GM10266 (cell line): ENCODE measurements around the gene PRG3.

ENCODE experiments used
- DNase-seq: peaks from one replicate; pipeline ENCODE4 v3.0.0; 2012; ENCODE audit errors: extremely low spot score
- TF ChIP-seq, protein P1 (sequence below): IDR thresholded peaks from 2 replicates; pipeline ENCODE4 v1.5.1; 2012; ENCODE audit warnings: mild to moderate bottlenecking, low read depth; ENCODE audit not compliant: control insufficient read depth, insufficient read depth; ENCODE audit errors: missing control alignments

PRG3 gene, protein sequence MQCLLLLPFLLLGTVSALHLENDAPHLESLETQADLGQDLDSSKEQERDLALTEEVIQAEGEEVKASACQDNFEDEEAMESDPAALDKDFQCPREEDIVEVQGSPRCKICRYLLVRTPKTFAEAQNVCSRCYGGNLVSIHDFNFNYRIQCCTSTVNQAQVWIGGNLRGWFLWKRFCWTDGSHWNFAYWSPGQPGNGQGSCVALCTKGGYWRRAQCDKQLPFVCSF

DNA sequence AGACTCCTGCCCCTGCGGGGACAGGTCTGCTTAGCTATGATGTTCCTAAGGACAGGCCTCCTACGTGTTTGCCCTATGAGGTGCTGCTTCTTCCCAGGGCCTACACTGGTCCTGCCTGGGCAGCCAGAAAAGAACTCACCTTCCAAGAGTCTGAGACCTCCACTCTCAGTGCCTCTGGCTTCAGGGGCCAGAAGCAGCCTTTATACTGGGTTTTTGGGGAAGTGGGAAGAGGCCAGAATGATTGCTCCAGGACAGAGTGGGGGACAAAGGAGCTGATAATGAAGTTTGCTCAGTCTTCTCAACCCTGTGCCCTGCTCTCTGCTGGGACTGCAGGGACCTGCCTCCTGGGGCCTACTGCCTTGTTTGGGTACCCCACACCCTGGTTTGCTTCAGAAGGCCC, at the start of gene PRG3:
Gene PRG3, minus strand, starts transcription at position 176 of the 400 bp plus-strand sequence. CDS start 442 bp downstream, outside the sequence.
- TF ChIP-seq, protein P1, sequence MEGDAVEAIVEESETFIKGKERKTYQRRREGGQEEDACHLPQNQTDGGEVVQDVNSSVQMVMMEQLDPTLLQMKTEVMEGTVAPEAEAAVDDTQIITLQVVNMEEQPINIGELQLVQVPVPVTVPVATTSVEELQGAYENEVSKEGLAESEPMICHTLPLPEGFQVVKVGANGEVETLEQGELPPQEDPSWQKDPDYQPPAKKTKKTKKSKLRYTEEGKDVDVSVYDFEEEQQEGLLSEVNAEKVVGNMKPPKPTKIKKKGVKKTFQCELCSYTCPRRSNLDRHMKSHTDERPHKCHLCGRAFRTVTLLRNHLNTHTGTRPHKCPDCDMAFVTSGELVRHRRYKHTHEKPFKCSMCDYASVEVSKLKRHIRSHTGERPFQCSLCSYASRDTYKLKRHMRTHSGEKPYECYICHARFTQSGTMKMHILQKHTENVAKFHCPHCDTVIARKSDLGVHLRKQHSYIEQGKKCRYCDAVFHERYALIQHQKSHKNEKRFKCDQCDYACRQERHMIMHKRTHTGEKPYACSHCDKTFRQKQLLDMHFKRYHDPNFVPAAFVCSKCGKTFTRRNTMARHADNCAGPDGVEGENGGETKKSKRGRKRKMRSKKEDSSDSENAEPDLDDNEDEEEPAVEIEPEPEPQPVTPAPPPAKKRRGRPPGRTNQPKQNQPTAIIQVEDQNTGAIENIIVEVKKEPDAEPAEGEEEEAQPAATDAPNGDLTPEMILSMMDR: no peak

DNA sequence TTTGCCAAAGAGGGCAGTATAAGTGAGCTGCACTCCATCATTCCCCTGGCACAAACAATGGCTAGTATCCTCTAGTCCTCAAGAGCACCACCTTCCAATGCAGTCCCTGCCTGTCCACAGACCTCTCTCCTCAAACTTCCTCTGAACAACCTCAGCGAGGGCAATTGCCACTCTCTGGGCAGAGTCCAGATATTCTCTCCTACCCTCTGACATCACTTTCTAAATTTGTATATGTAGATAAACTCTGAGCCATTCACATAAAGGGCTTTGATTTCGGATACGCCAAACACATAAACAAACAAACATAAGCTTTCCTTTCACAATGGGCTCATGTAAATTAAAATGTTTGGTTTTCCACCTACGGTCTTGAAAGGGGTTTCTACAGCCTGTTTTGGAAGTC, 49.0 kb upstream of the PRG3 start:
- DNase-seq: no peak

More for the DNA sequence above, at the start of gene PRG3:
- no peak for DNase-seq

DNA sequence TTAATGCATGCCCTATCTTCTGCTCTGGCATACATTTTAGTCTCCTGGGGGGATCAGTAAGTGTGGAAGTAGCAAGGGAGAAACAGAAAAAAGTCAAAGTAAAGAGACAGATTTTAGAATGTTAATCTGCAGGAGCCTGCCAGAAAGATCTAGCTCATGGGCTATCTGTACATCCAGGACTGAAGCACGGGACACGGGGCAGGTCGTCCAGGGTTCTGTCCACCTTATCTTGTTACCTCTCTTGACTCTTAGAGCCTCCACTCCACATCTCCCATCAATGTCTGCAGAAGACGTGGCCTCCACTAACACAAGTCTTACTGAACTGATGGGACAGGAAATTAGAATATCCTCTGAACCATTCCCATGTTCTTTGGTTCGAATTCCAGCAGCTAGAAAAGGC, 47.7 kb upstream of the PRG3 start:
- DNase-seq: no peak
- TF ChIP-seq, protein P1: no peak

More for the DNA sequence above, 49.0 kb upstream of the PRG3 start:
- TF ChIP-seq, protein P1: no peak

DNA sequence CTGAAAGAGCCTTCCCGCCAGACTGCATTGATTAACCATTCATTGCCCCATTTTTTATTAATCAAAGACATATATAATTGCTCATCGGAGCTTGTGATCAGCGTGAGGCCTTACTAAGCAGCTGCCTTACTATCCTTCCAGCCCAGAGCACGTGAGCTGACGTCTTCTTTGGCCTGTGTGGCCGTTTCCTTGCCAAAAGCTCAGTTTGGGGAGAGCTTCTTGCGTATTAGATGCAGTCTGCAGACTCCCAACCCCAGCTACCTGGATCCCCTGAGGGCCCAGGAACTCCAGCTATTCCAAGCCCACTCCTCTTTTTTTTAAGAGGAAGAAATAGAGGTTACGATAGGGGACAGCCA, 46.8 kb upstream of the PRG3 start:
- DNase-seq: no peak
- TF ChIP-seq, protein P1: no peak

DNA sequence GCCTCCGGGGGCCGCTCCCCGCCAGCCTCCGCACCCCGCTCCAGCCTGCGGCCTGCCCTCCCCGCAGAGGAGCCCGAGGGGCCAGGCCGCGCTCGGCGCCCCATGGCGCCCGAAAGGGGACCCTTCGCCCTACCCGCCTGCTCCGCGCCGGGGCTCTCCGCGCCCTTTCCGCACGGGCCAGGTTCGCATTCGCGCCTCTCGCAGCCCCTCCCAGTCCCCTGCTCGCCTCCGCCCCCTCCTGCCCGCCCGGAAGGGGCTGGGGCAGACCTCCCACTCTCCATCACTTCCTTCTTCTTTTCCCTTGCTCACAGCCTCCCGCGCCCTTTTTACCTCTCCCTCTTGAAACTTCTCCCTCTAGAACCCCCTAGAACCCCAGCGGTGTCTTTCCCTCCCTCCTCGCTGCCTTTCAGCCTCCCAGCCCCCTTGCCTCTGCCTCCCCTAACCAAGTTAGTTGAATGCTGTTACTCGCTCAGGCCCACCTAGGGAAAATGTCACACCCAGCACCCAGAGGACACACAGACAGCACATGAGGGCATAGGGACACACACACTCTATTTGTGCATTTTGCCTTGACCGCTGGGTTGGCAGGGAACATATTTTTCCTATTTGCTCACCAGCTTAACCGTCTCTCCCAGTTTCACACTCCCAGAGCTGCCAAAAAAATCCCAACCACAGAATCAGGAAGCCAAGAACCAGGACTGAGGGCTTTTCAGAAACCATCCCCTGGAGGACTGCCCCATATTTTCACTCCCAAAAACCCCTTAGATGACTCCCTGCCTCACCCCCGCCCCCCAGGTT, 46.2 kb upstream of the PRG3 start, which contains the start of gene SLC43A3:
Gene SLC43A3, minus strand, starts transcription at position 193 of the 798 bp plus-strand sequence. CDS start 949 bp downstream, outside the sequence.
- TF ChIP-seq, protein P1: no peak
- peak; percentile 81 for DNase-seq

DNA sequence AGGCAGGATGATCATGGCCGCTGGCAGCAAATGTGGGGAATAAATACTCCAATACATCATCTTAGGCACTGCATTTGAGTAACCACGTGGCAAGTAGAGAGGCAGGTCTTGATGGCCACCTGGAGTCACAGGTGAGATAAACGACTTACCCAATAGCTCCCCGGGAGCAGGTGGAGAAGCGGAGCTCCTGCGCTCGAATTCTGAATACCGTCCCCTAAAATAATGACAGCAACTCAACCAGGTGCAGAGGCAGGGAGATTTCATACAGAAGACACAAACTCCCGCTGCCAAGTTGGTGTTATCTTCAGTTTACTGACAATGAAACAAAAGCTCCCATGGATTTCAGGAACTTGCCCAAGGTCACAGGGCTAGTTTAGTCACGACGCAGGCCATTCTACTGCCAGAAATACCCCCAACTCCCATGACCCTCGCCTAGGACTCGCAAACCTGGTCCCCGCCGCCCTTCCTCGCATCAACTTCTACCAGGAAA, 45.5 kb upstream of the PRG3 start:
- TF ChIP-seq, protein P1: no peak
- DNase-seq: no peak
